Stimulated activated CD8-positive, alpha-beta memory T cell treated with anti-CD3 and anti-CD28 coated beads, Interleukin-7, amount 100 ng/mL, for 48 hours (primary cell): Measurements from ENCODE around the gene ADARB1.
A peak's percentile ranks its signal among the peaks of the same experiment; 100 is the strongest.
"Not testable (repeated sequence)": the region's sequence is repeated elsewhere in the genome, so short reads cannot be mapped to it uniquely, and the experiment has no call there.

ENCODE experiments used
- DNase-seq, 2 donors: peaks; one replicate each; pipeline ENCODE4 v3.0.0-alpha.2; 2020; ENCODE audit warnings: low read depth in 1 of 2; ENCODE audit errors: extremely low read depth in 1 of 2

Gene ADARB1

GRCh38 chr21:45132841-45133573 is 58.6 kb downstream of the ADARB1 start:
- no peak for DNase-seq

- not testable (repeated sequence) for DNase-seq
Observed at GRCh38 chr21:45133574-45134278, 59.3 kb downstream of the ADARB1 start.

- no peak for DNase-seq
Observed at GRCh38 chr21:45134279-45135076, 60.1 kb downstream of the ADARB1 start.

- no peak for DNase-seq
Observed at GRCh38 chr21:45135122-45135521, 60.7 kb downstream of the ADARB1 start.

GRCh38 chr21:45135868-45136267 is 61.5 kb downstream of the ADARB1 start:
- no peak for DNase-seq

- DNase-seq: no peak
Observed at GRCh38 chr21:45136500-45136899, 62.1 kb downstream of the ADARB1 start.

- peak in 1 of 2 donors; percentile 42 for DNase-seq
Observed at GRCh38 chr21:45136927-45137611, 62.7 kb downstream of the ADARB1 start.

GRCh38 chr21:45137612-45137937 is 63.2 kb downstream of the ADARB1 start:
- DNase-seq: no peak

GRCh38 chr21:45138199-45139002 is 64.0 kb downstream of the ADARB1 start:
- DNase-seq: peak; percentile 41 to 47

- not testable (repeated sequence) for DNase-seq
Observed at GRCh38 chr21:45139003-45139360, 64.6 kb downstream of the ADARB1 start.

GRCh38 chr21:45139473-45139872 is 65.1 kb downstream of the ADARB1 start:
- no peak for DNase-seq

- peak in 1 of 2 donors; percentile 37 for DNase-seq
Observed at GRCh38 chr21:45140346-45140940, 66.1 kb downstream of the ADARB1 start.

GRCh38 chr21:45140944-45141343 is 66.6 kb downstream of the ADARB1 start:
- not testable (repeated sequence) for DNase-seq

GRCh38 chr21:45141507-45141906 is 67.1 kb downstream of the ADARB1 start:
- no peak for DNase-seq

- DNase-seq: no peak
Observed at GRCh38 chr21:45142469-45143308, 68.3 kb downstream of the ADARB1 start.

GRCh38 chr21:45143855-45144254 is 69.5 kb downstream of the ADARB1 start:
- DNase-seq: no peak

GRCh38 chr21:45145146-45145545 is 70.8 kb downstream of the ADARB1 start:
- no peak for DNase-seq

- not testable (repeated sequence) for DNase-seq
Observed at GRCh38 chr21:45145846-45146245, 71.5 kb downstream of the ADARB1 start.

GRCh38 chr21:45146306-45146705 is 71.9 kb downstream of the ADARB1 start:
- DNase-seq: no peak
